Sigmoid colon (tissue), 7 donors: ENCODE results near the gene PDE4D. TPM values are rescaled to one million over a fixed set of nuclear protein-coding genes. Genes with fewer than 3 reads are reported as not detected.

Source experiments
- DNase-seq: peaks from one replicate; pipeline ENCODE4 v3.0.0-alpha.2; 2019
- H3K27ac ChIP-seq, 4 donors: fragments of 200-600 bp; sonication (generic); one replicate each; pipeline ENCODE4 v1.5.1; 2016 to 2019; ENCODE audit warnings: mild to moderate bottlenecking in 1 of 4
- H3K27me3 ChIP-seq, 3 donors: fragments of 200-600 bp; sonication (generic); one replicate each; pipeline ENCODE4 v1.5.1; 2019; ENCODE audit warnings: mild to moderate bottlenecking in 1 of 3
- H3K36me3 ChIP-seq, 4 donors: fragments of 200-600 bp; sonication (generic); one replicate each; pipeline ENCODE4 v1.5.1; 2016 to 2019
- H3K4me1 ChIP-seq, 4 donors: fragments of 200-600 bp; sonication (generic); one replicate each; pipeline ENCODE4 v1.5.1; 2017 to 2019
- H3K4me3 ChIP-seq, 4 donors: fragments of 200-600 bp; sonication (generic); one replicate each; pipeline ENCODE4 v1.5.1; 2017 to 2019; ENCODE audit warnings: mild to moderate bottlenecking in 2 of 4, moderate library complexity in 1 of 4
- H3K9me3 ChIP-seq, 4 donors: fragments of 200-600 bp in 3 of 4; sonication (generic) in 3 of 4; one replicate each; pipeline versions ENCODE4 v1.5.1 to v1.6.1; 2013 to 2019
- EP300 ChIP-seq, 4 donors: sonication (generic); formaldehyde crosslinking; IDR thresholded peaks; one replicate each; pipeline ENCODE4 v1.6.1; 2017; ENCODE audit warnings: antibody characterized with exemption in 4 of 4
- POLR2A ChIP-seq, 2 donors: fragments of 450-650 bp; IDR thresholded peaks; one replicate each; pipeline ENCODE4 v1.6.1; 2016; ENCODE audit warnings: antibody characterized with exemption in 2 of 2, mild to moderate bottlenecking in 2 of 2, moderate library complexity in 2 of 2
- POLR2AphosphoS5 ChIP-seq, 4 donors: sonication (generic); formaldehyde crosslinking; IDR thresholded peaks; one replicate each; pipeline ENCODE4 v1.6.1; 2017; ENCODE audit warnings: antibody characterized with exemption in 4 of 4
- WGBS, 2 donors: extraction: QIAGEN DNeasy Blood & Tissue Kit; methylation state at CpG; one replicate each; pipeline ENCODE4 v1.1.7; 2013; 5-methylcytosine and 5-hydroxymethylcytosine counted together
- intact Hi-C: fragments of 100-400 bp; cut with DNase I; formaldehyde crosslinking; loops from one replicate; pipeline ENCODE4 v1.15.1; 2023
- polyA plus RNA-seq, 3 donors: library from polyadenylated mRNA; stranded (reverse); fragments of 200-250 nt; gene quantifications; one replicate each; pipeline ENCODE4 v1.2.3, GENCODE V29; 2013
- total RNA-seq, 4 donors: library from RNA; depleted of rRNA; stranded (reverse); fragments of >200 nt; gene quantifications; one replicate each; pipeline ENCODE4 v1.1.0, GENCODE V29; 2016
- TF ChIP-seq, protein P1 (sequence below), 4 experiments: fragments of 450-650 bp in 3 of 4; fragments of 200-600 bp in 1 of 4; IDR thresholded peaks; one replicate each; pipeline ENCODE4 v1.5.1; 2016 to 2019; ENCODE audit warnings: antibody characterized with exemption in 4 of 4, mild to moderate bottlenecking in 3 of 4, moderate library complexity in 2 of 4
- donor health status: healthy with polysubstance abuse.
- donor health status: Bipolar disorder and iron deficiency.
- donor health status: healthy.

Gene PDE4D
- total and polyA plus RNA-seq, 7 donors, result 6.0 to 289 (median 169) TPM

DNA sequence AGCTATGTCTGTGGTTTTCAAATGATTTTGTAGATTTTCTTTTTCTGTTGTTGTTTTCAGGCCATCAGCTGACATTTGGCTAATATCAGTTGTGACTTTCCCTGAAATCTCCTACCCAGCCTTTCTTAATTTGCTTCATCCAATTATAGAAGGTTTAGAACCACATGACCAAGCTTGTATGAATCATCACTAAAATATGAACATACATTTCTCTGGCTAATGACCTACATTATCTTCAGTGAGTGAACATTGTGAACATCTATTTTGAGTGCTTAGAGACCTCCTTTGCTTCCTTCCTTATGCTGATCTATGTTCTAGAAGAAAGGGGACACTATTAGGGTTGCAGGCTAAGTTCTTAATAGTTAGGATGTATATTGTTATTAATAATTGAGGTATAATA, 778.2 kb downstream of the PDE4D start:
- Histone ChIP-seq H3K4me1 (peaks cover 0 to 42% (median 28%) of the 10 kb centered on the region in 4 donors), H3K27me3 (no peaks in the 10 kb centered on the region), H3K9me3 (no peaks in the 10 kb centered on the region), H3K4me3 (no peak overlapping the region), H3K36me3 (no peaks in the 10 kb centered on the region), H3K27ac (peak overlapping the region in 1 of 4 donors; percentile 12)
- TF ChIP-seq POLR2AphosphoS5 (IDR thresholded peaks at IDR 0.05), result no peak
- TF ChIP-seq POLR2A (IDR thresholded peaks at IDR 0.05), result no peak
- TF ChIP-seq, protein P1, sequence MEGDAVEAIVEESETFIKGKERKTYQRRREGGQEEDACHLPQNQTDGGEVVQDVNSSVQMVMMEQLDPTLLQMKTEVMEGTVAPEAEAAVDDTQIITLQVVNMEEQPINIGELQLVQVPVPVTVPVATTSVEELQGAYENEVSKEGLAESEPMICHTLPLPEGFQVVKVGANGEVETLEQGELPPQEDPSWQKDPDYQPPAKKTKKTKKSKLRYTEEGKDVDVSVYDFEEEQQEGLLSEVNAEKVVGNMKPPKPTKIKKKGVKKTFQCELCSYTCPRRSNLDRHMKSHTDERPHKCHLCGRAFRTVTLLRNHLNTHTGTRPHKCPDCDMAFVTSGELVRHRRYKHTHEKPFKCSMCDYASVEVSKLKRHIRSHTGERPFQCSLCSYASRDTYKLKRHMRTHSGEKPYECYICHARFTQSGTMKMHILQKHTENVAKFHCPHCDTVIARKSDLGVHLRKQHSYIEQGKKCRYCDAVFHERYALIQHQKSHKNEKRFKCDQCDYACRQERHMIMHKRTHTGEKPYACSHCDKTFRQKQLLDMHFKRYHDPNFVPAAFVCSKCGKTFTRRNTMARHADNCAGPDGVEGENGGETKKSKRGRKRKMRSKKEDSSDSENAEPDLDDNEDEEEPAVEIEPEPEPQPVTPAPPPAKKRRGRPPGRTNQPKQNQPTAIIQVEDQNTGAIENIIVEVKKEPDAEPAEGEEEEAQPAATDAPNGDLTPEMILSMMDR (IDR thresholded peaks at IDR 0.05), result no peak
- TF ChIP-seq EP300 (IDR thresholded peaks at IDR 0.05), result no peak
- intact Hi-C loops, result no loop called here
- no peak for DNase-seq

DNA sequence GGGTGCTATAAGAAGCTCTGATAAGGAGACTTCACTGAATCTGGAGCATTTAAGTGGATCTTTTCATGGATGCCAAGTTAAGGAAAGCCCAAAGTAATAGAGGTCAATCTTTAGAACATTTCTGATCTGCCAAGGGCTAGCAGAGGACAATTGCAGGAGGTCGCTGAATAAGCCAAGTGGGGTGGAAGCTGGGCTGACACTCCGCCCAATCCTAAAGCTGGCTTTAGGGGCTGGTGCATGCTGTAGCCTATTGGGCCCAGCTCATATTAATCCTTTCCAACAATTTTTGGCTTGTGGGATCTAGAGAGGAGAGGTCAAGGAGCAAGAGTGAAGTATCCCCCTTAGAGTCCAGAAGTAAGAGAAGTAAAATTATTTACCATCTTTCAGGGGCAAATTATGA, 784.1 kb downstream of the PDE4D start:
- TF ChIP-seq, protein P1 (IDR thresholded peaks at IDR 0.05), result no peak
- TF ChIP-seq POLR2AphosphoS5 (IDR thresholded peaks at IDR 0.05) (no peak), POLR2A (IDR thresholded peaks at IDR 0.05) (no peak)

DNA sequence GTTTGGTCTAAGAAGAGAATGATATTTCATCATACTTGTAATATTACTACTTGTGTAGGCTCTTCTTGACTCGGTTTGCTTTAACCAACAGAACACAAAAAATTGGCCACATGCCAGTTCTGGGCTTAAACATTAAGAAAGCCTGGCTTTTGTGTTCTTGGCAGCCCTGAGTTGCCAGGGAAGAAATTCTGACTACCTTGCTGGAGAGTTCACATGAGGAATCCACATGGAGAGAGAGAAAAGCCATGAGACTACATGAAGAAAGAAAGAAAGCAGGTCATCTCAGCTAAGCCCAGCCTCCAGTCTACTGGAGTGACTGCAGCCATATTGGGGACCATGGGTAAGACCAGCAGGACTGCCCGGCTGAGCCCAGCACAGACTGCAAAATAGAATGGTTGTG, 785.8 kb downstream of the PDE4D start:
- no peak for DNase-seq
- H3K4me1 ChIP-seq, result peaks cover 0 to 55% (median 42%) of the 10 kb centered on the region in 4 donors
- peak overlapping the region in 3 of 4 donors; percentile 12 to 50 (median 49) for H3K27ac ChIP-seq
- intact Hi-C loops, result no loop called here
- TF ChIP-seq EP300 (IDR thresholded peaks at IDR 0.05) (no peak), POLR2AphosphoS5 (IDR thresholded peaks at IDR 0.05) (peak in 2 of 4 donors; percentile 39 to 53)
- no peaks in the 10 kb centered on the region for H3K9me3 ChIP-seq
- no peaks in the 10 kb centered on the region for H3K27me3 ChIP-seq
- no peaks in the 10 kb centered on the region for H3K36me3 ChIP-seq
- 55 to 68% methylated on average over 2 of the region's 2 CpGs for WGBS, 2 donors
- H3K4me3 ChIP-seq, result no peak overlapping the region

More for the DNA sequence above, 784.1 kb downstream of the PDE4D start:
- 95 to 97% methylated on average over 2 of the region's 2 CpGs for WGBS, 2 donors
- Histone ChIP-seq H3K4me3 (no peak overlapping the region), H3K27me3 (no peaks in the 10 kb centered on the region), H3K36me3 (no peaks in the 10 kb centered on the region), H3K4me1 (peaks cover 0 to 38% (median 26%) of the 10 kb centered on the region in 4 donors), H3K27ac (peak overlapping the region in 2 of 4 donors; percentile 22 to 53), H3K9me3 (no peaks in the 10 kb centered on the region)
- intact Hi-C loops, result no loop called here
- no peak for DNase-seq

DNA sequence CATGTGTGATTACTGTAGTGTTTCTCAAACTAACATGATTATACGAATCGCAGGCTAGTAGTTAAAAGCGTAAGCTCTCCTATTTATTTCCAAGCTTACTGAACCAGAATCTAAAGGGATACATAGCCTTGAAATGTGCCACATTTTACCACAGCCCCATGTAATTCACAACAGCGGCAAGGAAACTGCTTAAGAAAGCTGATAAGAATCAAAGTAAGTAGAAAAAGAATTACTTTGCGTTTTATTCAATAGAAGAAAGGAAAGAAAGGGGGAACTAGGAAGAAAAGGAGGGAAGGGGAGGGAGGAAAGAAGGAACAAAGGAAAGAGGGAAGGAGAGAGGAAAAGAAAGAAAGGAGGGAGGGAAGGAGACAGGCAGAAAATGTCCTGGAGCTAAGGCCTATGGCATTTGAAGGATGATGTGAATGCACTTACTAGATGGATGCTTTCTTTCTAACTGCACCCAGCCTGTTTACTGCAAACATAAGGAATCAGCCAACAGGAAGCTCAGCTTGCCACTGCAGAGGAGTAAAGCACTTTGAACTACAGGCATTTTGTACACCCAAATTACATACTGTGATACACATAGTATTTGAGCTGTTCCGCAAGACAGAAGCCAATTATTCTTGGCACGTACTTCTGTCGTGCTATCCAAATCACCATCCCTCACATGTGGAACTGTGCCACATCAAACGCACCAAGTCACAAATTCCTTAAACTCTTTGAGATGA, 789.0 kb downstream of the PDE4D start:
- no peaks in the 10 kb centered on the region for H3K36me3 ChIP-seq
- WGBS, 2 donors, result 57 to 71% methylated on average over 9 of the region's 9 CpGs

DNA sequence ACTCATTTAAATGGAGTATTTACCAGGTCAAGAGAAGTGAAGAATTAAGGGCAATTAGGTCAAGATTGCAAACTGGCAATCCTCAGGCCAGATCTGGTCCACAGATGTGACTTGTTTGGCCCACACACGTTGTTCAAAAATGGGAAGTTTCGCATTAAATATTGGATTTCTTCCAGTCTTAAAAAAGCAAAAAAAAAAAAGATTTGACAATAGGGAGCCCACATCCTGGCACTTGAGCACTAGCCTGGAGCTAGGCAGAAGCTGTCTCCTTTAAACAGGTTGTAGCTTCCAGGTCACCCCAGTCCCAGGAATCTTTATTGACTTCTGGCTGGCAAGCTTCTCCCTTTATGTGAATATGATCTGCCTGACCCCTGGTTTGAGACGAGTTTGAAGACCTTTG, 790.2 kb downstream of the PDE4D start:
- TF ChIP-seq, protein P1 (IDR thresholded peaks at IDR 0.05), result no peak
- TF ChIP-seq EP300 (IDR thresholded peaks at IDR 0.05) (no peak), POLR2AphosphoS5 (IDR thresholded peaks at IDR 0.05) (no peak), POLR2A (IDR thresholded peaks at IDR 0.05) (no peak)
- Histone ChIP-seq H3K27me3 (no peaks in the 10 kb centered on the region), H3K27ac (peak overlapping the region in 2 of 4 donors; percentile 9 to 36), H3K9me3 (no peaks in the 10 kb centered on the region), H3K4me3 (no peak overlapping the region), H3K36me3 (no peaks in the 10 kb centered on the region), H3K4me1 (peaks cover 0 to 68% (median 56%) of the 10 kb centered on the region in 4 donors)
- intact Hi-C loops, result no loop called here
- no peak for DNase-seq
- WGBS, 2 donors, result 61 to 69% methylated on average over 3 of the region's 3 CpGs

More for the DNA sequence above, 789.0 kb downstream of the PDE4D start:
- H3K4me1 ChIP-seq, result peaks cover 0 to 66% (median 54%) of the 10 kb centered on the region in 4 donors
- H3K27ac ChIP-seq, result peak overlapping the region in 3 of 4 donors; percentile 12 to 49 (median 48)
- H3K9me3 ChIP-seq, result no peaks in the 10 kb centered on the region
- no peak overlapping the region for H3K4me3 ChIP-seq
- TF ChIP-seq POLR2A (IDR thresholded peaks at IDR 0.05) (no peak), POLR2AphosphoS5 (IDR thresholded peaks at IDR 0.05) (no peak), EP300 (IDR thresholded peaks at IDR 0.05) (no peak)
- DNase-seq, result no peak
- intact Hi-C loops, result no loop called here
- no peaks in the 10 kb centered on the region for H3K27me3 ChIP-seq
